A673 (cell line): ENCODE data around the gene EPHA4. TPM values are rescaled to one million over a fixed set of nuclear protein-coding genes. Genes with fewer than 3 reads are reported as not detected.

Experiments
- Bru-seq: library from RNA; stranded (reverse); fragments of 400-500 nt; gene quantifications from one replicate; lab custom pipeline; 2021; lab: Mats Ljungman, UMichigan
- BruChase-seq, 2 experiments: library from RNA; stranded (reverse); fragments of 400-500 nt; gene quantifications; one replicate each; lab custom pipeline; 2021; lab: Mats Ljungman, UMichigan
- BruUV-seq: library from RNA; stranded (reverse); fragments of 400-500 nt; replicated peaks from 2 replicates; lab custom pipeline; 2021; lab: Mats Ljungman, UMichigan
- CTCF ChIA-PET: fragments of 300-600 bp; sonication (Branson Sonifier 250); formaldehyde crosslinking; loops from one replicate; lab custom pipeline; 2022; ENCODE audit warnings: antibody characterized with exemption; lab: Charles Lee
- POLR2A ChIA-PET: fragments of 300-600 bp; sonication (Branson Sonifier 250); formaldehyde crosslinking; loops from one replicate; lab custom pipeline; 2022; ENCODE audit warnings: antibody characterized with exemption; ENCODE audit not compliant: low non-redundant PET; lab: Charles Lee
- DNase-seq: peaks from one replicate; pipeline ENCODE4 v3.0.0-alpha.2; 2015; ENCODE audit warnings: low spot score
- H3K27ac ChIP-seq: fragments of 200-600 bp; sonication (generic); 2 replicates; pipeline ENCODE4 v1.5.1; 2016; ENCODE audit warnings: mixed run types, low read depth, mild to moderate bottlenecking, mixed read lengths, antibody characterized with exemption, low read length; ENCODE audit not compliant: poor library complexity, severe bottlenecking
- H3K27me3 ChIP-seq: fragments of 200-600 bp; sonication (generic); replicated peaks from 2 replicates; pipeline ENCODE4 v1.6.1; 2017; ENCODE audit warnings: mixed run types, low read depth, mild to moderate bottlenecking, mixed read lengths, antibody characterized with exemption, low read length; ENCODE audit not compliant: insufficient read depth, poor library complexity
- H3K36me3 ChIP-seq: fragments of 200-600 bp; sonication (generic); 2 replicates; pipeline ENCODE4 v1.6.1; 2016; ENCODE audit warnings: mixed run types, mild to moderate bottlenecking, mixed read lengths, antibody characterized with exemption, low read length; ENCODE audit not compliant: insufficient read depth, poor library complexity, severe bottlenecking
- H3K4me1 ChIP-seq: fragments of 200-600 bp; sonication (generic); 2 replicates; pipeline ENCODE4 v1.6.1; 2017; ENCODE audit warnings: mixed run types, mild to moderate bottlenecking, mixed read lengths, antibody characterized with exemption, low read length; ENCODE audit not compliant: insufficient read depth, poor library complexity, severe bottlenecking
- H3K4me3 ChIP-seq: fragments of 200-600 bp; sonication (generic); 2 replicates; pipeline ENCODE4 v1.5.1; 2016; ENCODE audit warnings: low read depth, mixed run types, mild to moderate bottlenecking, mixed read lengths, low read length; ENCODE audit not compliant: poor library complexity, severe bottlenecking
- H3K9me3 ChIP-seq: fragments of 200-600 bp; sonication (generic); 2 replicates; pipeline ENCODE4 v1.6.1; 2016; ENCODE audit warnings: mixed run types, low read depth, mild to moderate bottlenecking, mixed read lengths, antibody characterized with exemption, low read length; ENCODE audit not compliant: poor library complexity, severe bottlenecking
- CTCF ChIP-seq: fragments of 300-800, 200-600 bp; sonication (generic); conservative IDR thresholded peaks from 2 replicates; pipeline ENCODE4 v1.5.1; 2017; ENCODE audit warnings: low read depth, mild to moderate bottlenecking, antibody characterized with exemption, low read length, moderate library complexity, mixed read lengths
- EZH2 ChIP-seq: fragments of 200-600 bp; sonication (generic); IDR thresholded peaks from 2 replicates; pipeline ENCODE4 v1.6.1; 2017; ENCODE audit warnings: borderline replicate concordance, low read depth, mild to moderate bottlenecking, mixed read lengths, antibody characterized with exemption, low read length; ENCODE audit not compliant: poor library complexity, severe bottlenecking
- intact Hi-C: fragments of 100-400 bp; cut with micrococcal nuclease; formaldehyde crosslinking; loops from one replicate; pipeline ENCODE4 v1.10.0; 2022; ENCODE audit not compliant: unreplicated experiment
- long read RNA-seq: library from polyadenylated mRNA; stranded (forward); transcript quantifications from one replicate; pipeline ENCODE4 v2.0.0, GENCODE V29; 2022
- total RNA-seq: library from RNA; stranded (reverse); gene quantifications from 2 replicates; pipeline ENCODE4 v1.2.3, GENCODE V29; 2021

EPHA4 gene
- total RNA-seq, result 34.4 and 39.5 TPM in 2 replicates
- Bru-seq, nascent RNA, result percentile 81 among the genes with signal in this experiment
- percentile 67 among the genes with signal in this experiment for BruChase-seq, experiment 1, labeled RNA remaining after a 2-hour chase
- percentile 50 among the genes with signal in this experiment for BruChase-seq, experiment 2, labeled RNA remaining after a 6-hour chase
- long read RNA-seq, full-length matches to known transcripts, result 8 of 15 reads
- long read RNA-seq, partial matches to known transcripts, result 3 of 15 reads
- long read RNA-seq, other reads (novel, unspliced or antisense), result 4 of 15 reads

- intact Hi-C loops, result loop anchor here (2.0 to 10.0 kb wide), 5 partner anchors 468 to 1836 kb away; no protein-coding TSS in a partner anchor
- POLR2A ChIA-PET, result no interaction called here
- peaks cover 20% of the 10 kb centered on the region for H3K4me1 ChIP-seq
- no TSS peak for BruUV-seq
- H3K27ac ChIP-seq, result peak within 1 kb of the TSS; percentile 85
- CTCF ChIA-PET, result no interaction called here
- peaks cover 4% of the 10 kb centered on the region for H3K27me3 ChIP-seq
- DNase-seq, result peak; percentile 93
- peak within 1 kb of the TSS; percentile 84 for H3K4me3 ChIP-seq
- no peaks in the 10 kb centered on the region for H3K9me3 ChIP-seq
- no peak for TF ChIP-seq EZH2
- 0 out of 2 replicates have a peak, but pooled peaks have one; percentile 23 for TF ChIP-seq CTCF
- H3K36me3 ChIP-seq, result peaks cover 4% of the 10 kb centered on the region
These were observed at the start of gene EPHA4 for GRCh38 chr2:221572219-221572820. Gene EPHA4, minus strand, starts transcription at chr2:221572304. Its CDS starts 56 bp downstream, at chr2:221572248.

- no TSS peak for BruUV-seq
- CTCF ChIA-PET, result no interaction called here
- DNase-seq, result no peak
- TF ChIP-seq CTCF, result no peak
- TF ChIP-seq EZH2, result no peak
- intact Hi-C loops, result no loop called here
- H3K4me3 ChIP-seq, result no peak overlapping the region
- no peak overlapping the region for H3K27ac ChIP-seq
- H3K36me3 ChIP-seq, result no peaks in the 10 kb centered on the region
- H3K27me3 ChIP-seq, result no peaks in the 10 kb centered on the region
- POLR2A ChIA-PET, result no interaction called here
- no peaks in the 10 kb centered on the region for H3K9me3 ChIP-seq
- H3K4me1 ChIP-seq, result no peaks in the 10 kb centered on the region
These were observed 45.9 kb upstream of the EPHA4 start for GRCh38 chr2:221618007-221618406.

GRCh38 chr2:221616561-221616960, 44.5 kb upstream of the EPHA4 start:
- no TSS peak for BruUV-seq
- POLR2A ChIA-PET, result no interaction called here

More at GRCh38 chr2:221616561-221616960, 44.5 kb upstream of the EPHA4 start:
- H3K36me3 ChIP-seq, result no peaks in the 10 kb centered on the region
- no peaks in the 10 kb centered on the region for H3K9me3 ChIP-seq
- no peaks in the 10 kb centered on the region for H3K27me3 ChIP-seq
- DNase-seq, result no peak
- no peak overlapping the region for H3K4me3 ChIP-seq
- no peaks in the 10 kb centered on the region for H3K4me1 ChIP-seq
- TF ChIP-seq EZH2 (no peak), CTCF (no peak)
- intact Hi-C loops, result no loop called here
- CTCF ChIA-PET, result no interaction called here
- H3K27ac ChIP-seq, result no peak overlapping the region
